Measurements from ENCODE around the gene CRTC1. TPM values are rescaled to one million over a fixed set of nuclear protein-coding genes. Genes with fewer than 3 reads are reported as not detected.

CRTC1 gene
- total RNA-seq, 1 experiment from 2014 or later = 18.1 TPM

DNA sequence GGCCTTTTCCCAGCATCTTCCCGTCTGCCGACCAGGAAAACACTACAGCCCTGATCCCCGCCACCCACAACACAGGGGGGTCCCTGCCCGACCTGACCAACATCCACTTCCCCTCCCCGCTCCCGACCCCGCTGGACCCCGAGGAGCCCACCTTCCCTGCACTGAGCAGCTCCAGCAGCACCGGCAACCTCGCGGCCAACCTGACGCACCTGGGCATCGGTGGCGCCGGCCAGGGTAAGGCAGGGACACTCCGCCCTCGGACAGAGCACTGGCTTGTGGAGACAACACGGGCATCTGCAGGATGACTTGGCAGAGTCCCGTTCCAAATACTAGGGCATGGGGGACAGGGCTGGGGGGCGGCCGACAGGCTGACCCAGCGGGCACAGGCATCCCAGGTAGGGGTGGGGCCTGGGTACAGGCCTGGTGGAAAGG, 76.5 kb downstream of the CRTC1 start:
- intact Hi-C loops (cut with micrococcal nuclease; ENCODE audit: unreplicated experiment) = no loop called here
- DNase-seq (ENCODE audit: low spot score) = no peak
- POLR2A ChIA-PET (ENCODE audit: low non-redundant PET) = interaction anchor here (0.6 kb wide), 1 partner anchor 17 kb away, joined by 3 read pairs; no protein-coding TSS in a partner anchor
- Histone ChIP-seq H3K4me3 (ENCODE audit: low read depth, low read length, poor library complexity, severe bottlenecking) (no peak overlapping the region), H3K4me1 (ENCODE audit: insufficient read depth, low read length, poor library complexity, severe bottlenecking) (peaks cover 4% of the 10 kb centered on the region), H3K36me3 (ENCODE audit: insufficient read depth, low read length, poor library complexity, severe bottlenecking) (no peaks in the 10 kb centered on the region), H3K9me3 (ENCODE audit: low read depth, low read length, poor library complexity, severe bottlenecking) (no peaks in the 10 kb centered on the region), H3K27me3 (replicated peaks; ENCODE audit: insufficient read depth, low read depth, low read length, poor library complexity) (no peaks in the 10 kb centered on the region), H3K27ac (ENCODE audit: low read depth, low read length, poor library complexity, severe bottlenecking) (no peak overlapping the region)
- CTCF ChIA-PET = no interaction called here
- BruUV-seq (replicated peaks) = no TSS peak
- TF ChIP-seq, protein P1, sequence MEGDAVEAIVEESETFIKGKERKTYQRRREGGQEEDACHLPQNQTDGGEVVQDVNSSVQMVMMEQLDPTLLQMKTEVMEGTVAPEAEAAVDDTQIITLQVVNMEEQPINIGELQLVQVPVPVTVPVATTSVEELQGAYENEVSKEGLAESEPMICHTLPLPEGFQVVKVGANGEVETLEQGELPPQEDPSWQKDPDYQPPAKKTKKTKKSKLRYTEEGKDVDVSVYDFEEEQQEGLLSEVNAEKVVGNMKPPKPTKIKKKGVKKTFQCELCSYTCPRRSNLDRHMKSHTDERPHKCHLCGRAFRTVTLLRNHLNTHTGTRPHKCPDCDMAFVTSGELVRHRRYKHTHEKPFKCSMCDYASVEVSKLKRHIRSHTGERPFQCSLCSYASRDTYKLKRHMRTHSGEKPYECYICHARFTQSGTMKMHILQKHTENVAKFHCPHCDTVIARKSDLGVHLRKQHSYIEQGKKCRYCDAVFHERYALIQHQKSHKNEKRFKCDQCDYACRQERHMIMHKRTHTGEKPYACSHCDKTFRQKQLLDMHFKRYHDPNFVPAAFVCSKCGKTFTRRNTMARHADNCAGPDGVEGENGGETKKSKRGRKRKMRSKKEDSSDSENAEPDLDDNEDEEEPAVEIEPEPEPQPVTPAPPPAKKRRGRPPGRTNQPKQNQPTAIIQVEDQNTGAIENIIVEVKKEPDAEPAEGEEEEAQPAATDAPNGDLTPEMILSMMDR (conservative IDR thresholded peaks at IDR 0.05; ENCODE audit: low read depth, low read length) = no peak
- TF ChIP-seq EZH2 (IDR thresholded peaks at IDR 0.05; ENCODE audit: borderline replicate concordance, low read depth, low read length, poor library complexity, severe bottlenecking) = no peak

DNA sequence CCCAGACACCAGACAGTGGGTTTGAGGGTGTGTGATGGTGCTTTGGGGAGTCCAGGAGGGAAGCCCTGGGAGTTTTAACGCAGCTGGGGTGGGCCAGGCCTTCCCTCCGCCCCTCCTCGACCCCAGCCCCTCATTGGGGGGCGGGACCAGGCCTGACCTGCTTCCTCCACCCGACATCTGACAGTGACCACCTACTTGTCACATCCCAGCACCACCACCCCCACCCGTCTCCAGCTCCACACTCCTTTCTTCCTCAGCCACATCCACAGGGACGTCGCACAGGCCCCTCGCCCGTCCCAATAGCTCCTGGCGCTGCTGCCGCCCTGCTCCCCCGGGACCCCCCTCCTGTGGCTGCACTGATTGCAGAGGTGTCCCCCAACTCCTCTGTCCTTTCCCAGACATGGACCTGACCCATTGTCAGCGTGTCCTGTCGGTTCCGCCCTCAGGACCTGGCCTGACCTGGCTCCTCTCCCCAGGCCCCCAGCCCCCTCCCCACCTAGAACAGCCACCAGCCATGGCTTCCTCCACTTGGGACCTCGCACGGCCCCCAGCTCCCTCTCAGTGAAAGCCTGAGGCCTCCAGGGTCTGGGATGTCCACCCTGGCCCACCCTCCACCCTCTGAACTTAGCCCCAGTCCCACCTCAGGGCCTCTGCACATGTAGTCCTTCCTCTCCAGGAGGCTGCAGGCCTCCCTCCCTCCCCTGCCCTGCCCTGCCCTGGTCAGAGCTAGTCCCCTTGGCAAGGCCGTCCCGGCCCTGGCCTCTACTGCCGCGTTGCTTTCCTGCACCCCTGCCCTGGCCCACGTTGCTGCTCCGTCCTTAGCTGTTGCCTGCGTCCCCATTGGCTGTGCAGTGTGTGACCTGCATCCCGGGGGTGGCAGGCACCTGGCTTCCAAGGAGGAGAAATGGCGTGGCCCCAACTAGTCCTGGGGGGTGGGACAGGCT, 77.2 kb downstream of the CRTC1 start:
- Histone ChIP-seq H3K36me3 (ENCODE audit: insufficient read depth, low read length, poor library complexity, severe bottlenecking) (no peaks in the 10 kb centered on the region), H3K27me3 (replicated peaks; ENCODE audit: insufficient read depth, low read depth, low read length, poor library complexity) (no peaks in the 10 kb centered on the region), H3K9me3 (ENCODE audit: low read depth, low read length, poor library complexity, severe bottlenecking) (no peaks in the 10 kb centered on the region), H3K4me3 (ENCODE audit: low read depth, low read length, poor library complexity, severe bottlenecking) (no peak overlapping the region), H3K27ac (ENCODE audit: low read depth, low read length, poor library complexity, severe bottlenecking) (no peak overlapping the region), H3K4me1 (ENCODE audit: insufficient read depth, low read length, poor library complexity, severe bottlenecking) (peaks cover 4% of the 10 kb centered on the region)
- TF ChIP-seq, protein P1 (conservative IDR thresholded peaks at IDR 0.05; ENCODE audit: low read depth, low read length) = no peak
- TF ChIP-seq EZH2 (IDR thresholded peaks at IDR 0.05; ENCODE audit: borderline replicate concordance, low read depth, low read length, poor library complexity, severe bottlenecking) = no peak
- no peak for DNase-seq (ENCODE audit: low spot score)
- no TSS peak for BruUV-seq (replicated peaks)
- POLR2A ChIA-PET (ENCODE audit: low non-redundant PET) = interaction anchor here (0.6 kb wide), 1 partner anchor 16 kb away, joined by 3 read pairs; no protein-coding TSS in a partner anchor
- CTCF ChIA-PET = no interaction called here
- intact Hi-C loops (cut with micrococcal nuclease; ENCODE audit: unreplicated experiment) = no loop called here

DNA sequence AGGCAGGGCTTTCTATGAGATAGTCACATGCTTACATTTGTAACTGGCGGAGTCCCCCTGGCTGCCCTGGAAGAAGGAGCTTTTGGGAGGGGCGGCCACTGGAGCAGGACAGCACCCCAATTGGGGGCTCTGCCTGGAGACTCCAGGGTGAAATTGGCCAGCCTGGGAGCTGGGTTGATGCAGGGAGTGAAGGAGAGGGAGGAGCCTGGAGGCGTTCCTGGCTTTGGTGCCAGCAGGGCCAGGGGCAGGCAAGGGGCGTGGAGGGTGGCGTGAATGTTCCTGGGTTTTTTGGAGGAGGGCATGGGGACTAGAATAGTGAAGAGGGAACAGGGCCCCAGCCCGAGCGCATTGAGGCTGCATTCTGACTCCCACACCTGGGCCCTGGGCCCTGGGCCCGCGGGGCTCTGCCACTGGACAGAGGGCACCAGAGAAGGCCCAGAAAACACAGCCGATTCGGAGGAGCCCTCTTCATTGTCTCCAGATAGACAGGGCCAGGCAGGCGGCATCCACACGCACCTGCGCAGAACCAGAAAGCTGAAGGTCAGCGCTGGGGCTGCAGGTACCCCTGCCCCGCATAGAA, 78.1 kb downstream of the CRTC1 start:
- H3K27ac ChIP-seq (ENCODE audit: low read depth, low read length, poor library complexity, severe bottlenecking) = no peak overlapping the region
- no TSS peak for BruUV-seq (replicated peaks)
- TF ChIP-seq, protein P1 (conservative IDR thresholded peaks at IDR 0.05; ENCODE audit: low read depth, low read length) = no peak
- no peak for TF ChIP-seq EZH2 (IDR thresholded peaks at IDR 0.05; ENCODE audit: borderline replicate concordance, low read depth, low read length, poor library complexity, severe bottlenecking)
- H3K4me1 ChIP-seq (ENCODE audit: insufficient read depth, low read length, poor library complexity, severe bottlenecking) = peaks cover 4% of the 10 kb centered on the region
- no peaks in the 10 kb centered on the region for H3K36me3 ChIP-seq (ENCODE audit: insufficient read depth, low read length, poor library complexity, severe bottlenecking)
- ChIA-PET POLR2A (ENCODE audit: low non-redundant PET) (no interaction called here), CTCF (no interaction called here)
- no peaks in the 10 kb centered on the region for H3K27me3 ChIP-seq (replicated peaks; ENCODE audit: insufficient read depth, low read depth, low read length, poor library complexity)
- no peak overlapping the region for H3K4me3 ChIP-seq (ENCODE audit: low read depth, low read length, poor library complexity, severe bottlenecking)
- intact Hi-C loops (cut with micrococcal nuclease; ENCODE audit: unreplicated experiment) = no loop called here
- no peak for DNase-seq (ENCODE audit: low spot score)
- no peaks in the 10 kb centered on the region for H3K9me3 ChIP-seq (ENCODE audit: low read depth, low read length, poor library complexity, severe bottlenecking)
